Liver (tissue), 9 donors: ENCODE measurements around the gene CMTM8. TPM values are rescaled to one million over a fixed set of nuclear protein-coding genes. Genes with fewer than 3 reads are reported as not detected.

Source experiments
- DNase-seq: peaks from one replicate; pipeline ENCODE4 v3.0.0-alpha.2; 2017; ENCODE audit warnings: low spot score
- H3K27ac ChIP-seq, 2 donors: one replicate each; pipeline ENCODE4 v1.7.0; 2013; ENCODE audit warnings: inconsistent platforms in 2 of 2, low read length in 2 of 2, control low read depth in 1 of 2, low read depth in 1 of 2, mild to moderate bottlenecking in 1 of 2
- H3K27me3 ChIP-seq, 4 donors: one replicate each; pipeline versions ENCODE4 v1.6.1 to v1.7.0; 2013; ENCODE audit warnings: low read length in 3 of 4, inconsistent platforms in 1 of 4, mild to moderate bottlenecking in 1 of 4, moderate library complexity in 1 of 4; ENCODE audit not compliant: control insufficient read depth in 4 of 4, insufficient read depth in 4 of 4
- H3K36me3 ChIP-seq, 4 donors: one replicate each; pipeline versions ENCODE4 v1.6.1 to v1.7.0; 2013; ENCODE audit warnings: low read length in 3 of 4, mild to moderate bottlenecking in 3 of 4, low read depth in 1 of 4, moderate library complexity in 1 of 4; ENCODE audit not compliant: control insufficient read depth in 4 of 4, insufficient read depth in 3 of 4
- H3K4me1 ChIP-seq, 4 donors: one replicate each; pipeline versions ENCODE4 v1.6.1 to v1.7.0; 2013; ENCODE audit warnings: low read length in 3 of 4, mild to moderate bottlenecking in 3 of 4, moderate library complexity in 1 of 4; ENCODE audit not compliant: control insufficient read depth in 4 of 4, insufficient read depth in 4 of 4
- H3K4me3 ChIP-seq, 3 donors: one replicate each; pipeline versions ENCODE4 v1.6.1 to v1.7.0; 2013; ENCODE audit warnings: low read length in 3 of 3, control low read depth in 1 of 3, low read depth in 1 of 3, mild to moderate bottlenecking in 1 of 3
- H3K9ac ChIP-seq, 2 donors: one replicate each; pipeline ENCODE4 v1.7.0; 2013; ENCODE audit warnings: low read length in 2 of 2, mild to moderate bottlenecking in 2 of 2, moderate library complexity in 2 of 2, control low read depth in 1 of 2, low read depth in 1 of 2
- H3K9me3 ChIP-seq, 4 donors: one replicate each; pipeline versions ENCODE4 v1.6.1 to v1.7.0; 2013; ENCODE audit warnings: low read length in 3 of 4; ENCODE audit not compliant: control insufficient read depth in 4 of 4
- EGR1 ChIP-seq, 2 donors: IDR thresholded peaks; 2 replicates each; pipeline ENCODE4 v1.6.1; 2016 to 2018; ENCODE audit warnings: antibody characterized with exemption in 2 of 2, low read depth in 2 of 2
- FOXA1 ChIP-seq: IDR thresholded peaks from 2 replicates; pipeline ENCODE4 v1.6.1; 2016; ENCODE audit warnings: antibody characterized with exemption
- HNF4A ChIP-seq, 2 donors: conservative IDR thresholded peaks; 2 replicates each; pipeline ENCODE4 v1.6.1; 2016; ENCODE audit warnings: antibody characterized with exemption in 2 of 2, mild to moderate bottlenecking in 2 of 2
- HNF4G ChIP-seq: IDR thresholded peaks from 2 replicates; pipeline ENCODE4 v1.6.1; 2016; ENCODE audit warnings: antibody characterized with exemption
- JUND ChIP-seq, 2 donors: IDR thresholded peaks; 2 replicates each; pipeline ENCODE4 v1.6.1; 2016; ENCODE audit warnings: antibody characterized with exemption in 2 of 2
- NR2F2 ChIP-seq: IDR thresholded peaks from 2 replicates; pipeline ENCODE4 v1.6.1; 2016; ENCODE audit warnings: antibody characterized with exemption
- RAD21 ChIP-seq, 2 donors: IDR thresholded peaks; 2 replicates each; pipeline ENCODE4 v1.6.1; 2016; ENCODE audit warnings: antibody characterized with exemption in 2 of 2, mild to moderate bottlenecking in 2 of 2
- RXRA ChIP-seq, 2 donors: IDR thresholded peaks; 2 replicates each; pipeline ENCODE4 v1.6.1; 2017 to 2018; ENCODE audit warnings: antibody characterized with exemption in 2 of 2, mild to moderate bottlenecking in 1 of 2
- SP1 ChIP-seq: IDR thresholded peaks from 2 replicates; pipeline ENCODE4 v1.6.1; 2018; ENCODE audit warnings: antibody characterized with exemption, mild to moderate bottlenecking
- TAF1 ChIP-seq: conservative IDR thresholded peaks from 2 replicates; pipeline ENCODE4 v1.6.1; 2016; ENCODE audit warnings: antibody characterized with exemption, mild to moderate bottlenecking
- YY1 ChIP-seq: IDR thresholded peaks from 2 replicates; pipeline ENCODE4 v1.6.1; 2016; ENCODE audit warnings: antibody characterized with exemption, mild to moderate bottlenecking
- WGBS: extraction: QIAGEN DNeasy Blood & Tissue Kit; methylation state at CpG from one replicate; pipeline ENCODE4 v1.1.7; 2013; 5-methylcytosine and 5-hydroxymethylcytosine counted together
- polyA plus RNA-seq, 2 donors: library from polyadenylated mRNA; stranded (reverse) in 1 of 2; unstranded in 1 of 2; fragments of 200-250 nt in 1 of 2; fragments of >200 nt in 1 of 2; fragmentation: Nextera tagmentation in 1 of 2; extraction: Ambion mirVana in 1 of 2; gene quantifications; one replicate each; pipeline versions ENCODE4 v1.2.1 to v1.2.3, GENCODE V29; 2013 to 2015
- total RNA-seq, 2 donors: library from RNA; depleted of rRNA; stranded (reverse); fragments of >200 nt; gene quantifications; one replicate each; pipeline ENCODE4 v1.2.3, GENCODE V29; 2014
- TF ChIP-seq, protein P1 (sequence below): fragments of 150-350 bp; IDR thresholded peaks from 2 replicates; pipeline ENCODE4 v1.5.1; 2017; ENCODE audit warnings: improper control_type of control experiment, low read depth, low read length; ENCODE audit not compliant: missing input control
- TF ChIP-seq, protein P2 (sequence below): IDR thresholded peaks from 2 replicates; pipeline ENCODE4 v1.6.1; 2016; ENCODE audit warnings: antibody characterized with exemption
- TF ChIP-seq, protein P3 (sequence below): IDR thresholded peaks from 2 replicates; pipeline ENCODE4 v1.6.1; 2016; ENCODE audit warnings: antibody characterized with exemption
- TF ChIP-seq, protein P4 (sequence below): IDR thresholded peaks from 2 replicates; pipeline ENCODE4 v1.6.1; 2016; ENCODE audit warnings: antibody characterized with exemption, mild to moderate bottlenecking
- donor health status: healthy.
- donor health status: healthy.
- donor health status: healthy.
- donor health status: healthy.
- donor health status: healthy.

CMTM8 gene
- total and polyA plus RNA-seq, 4 donors = 4.3 to 44.6 (median 12.5) TPM

DNA sequence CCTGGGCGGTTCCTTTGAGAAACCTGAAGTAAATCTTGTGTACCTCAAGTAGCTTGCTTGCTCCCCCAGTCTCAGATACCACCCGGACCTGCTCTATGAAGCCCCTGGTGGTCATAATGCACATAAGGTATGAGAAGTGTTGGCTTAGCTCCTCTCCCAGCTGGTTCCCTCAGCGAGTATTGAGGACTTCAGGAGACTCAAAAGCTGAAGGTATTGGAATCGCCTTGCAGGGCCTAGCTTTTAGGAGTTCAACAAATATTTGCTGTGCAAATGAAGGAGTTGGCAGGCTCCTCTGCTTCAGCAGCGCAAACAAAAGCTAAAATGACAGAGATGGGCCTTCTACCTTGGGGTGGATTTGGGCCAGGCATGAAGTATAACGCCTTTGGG, 1.7 kb downstream of the CMTM8 start:
- no peaks in the 10 kb centered on the region for H3K27me3 ChIP-seq
- no peak for DNase-seq
- 27% methylated on average over 6 of the region's 6 CpGs for WGBS
- peak overlapping the region in 2 of 3 donors; percentile 7 to 93 for H3K4me3 ChIP-seq
- H3K4me1 ChIP-seq = peaks cover 8 to 62% (median 43%) of the 10 kb centered on the region in 4 donors
- no peaks in the 10 kb centered on the region for H3K36me3 ChIP-seq
- H3K27ac ChIP-seq = peak overlapping the region in 1 of 2 donors; percentile 87
- TF ChIP-seq RXRA (IDR thresholded peaks at IDR 0.05) (peak; percentile 17 to 23), RAD21 (IDR thresholded peaks at IDR 0.05) (peak; percentile 22 to 59), HNF4A (conservative IDR thresholded peaks at IDR 0.05) (peak; percentile 33 to 40), YY1 (peak; percentile 48)
- TF ChIP-seq, protein P1, sequence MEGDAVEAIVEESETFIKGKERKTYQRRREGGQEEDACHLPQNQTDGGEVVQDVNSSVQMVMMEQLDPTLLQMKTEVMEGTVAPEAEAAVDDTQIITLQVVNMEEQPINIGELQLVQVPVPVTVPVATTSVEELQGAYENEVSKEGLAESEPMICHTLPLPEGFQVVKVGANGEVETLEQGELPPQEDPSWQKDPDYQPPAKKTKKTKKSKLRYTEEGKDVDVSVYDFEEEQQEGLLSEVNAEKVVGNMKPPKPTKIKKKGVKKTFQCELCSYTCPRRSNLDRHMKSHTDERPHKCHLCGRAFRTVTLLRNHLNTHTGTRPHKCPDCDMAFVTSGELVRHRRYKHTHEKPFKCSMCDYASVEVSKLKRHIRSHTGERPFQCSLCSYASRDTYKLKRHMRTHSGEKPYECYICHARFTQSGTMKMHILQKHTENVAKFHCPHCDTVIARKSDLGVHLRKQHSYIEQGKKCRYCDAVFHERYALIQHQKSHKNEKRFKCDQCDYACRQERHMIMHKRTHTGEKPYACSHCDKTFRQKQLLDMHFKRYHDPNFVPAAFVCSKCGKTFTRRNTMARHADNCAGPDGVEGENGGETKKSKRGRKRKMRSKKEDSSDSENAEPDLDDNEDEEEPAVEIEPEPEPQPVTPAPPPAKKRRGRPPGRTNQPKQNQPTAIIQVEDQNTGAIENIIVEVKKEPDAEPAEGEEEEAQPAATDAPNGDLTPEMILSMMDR = peak; percentile 11
- TF ChIP-seq, protein P2, sequence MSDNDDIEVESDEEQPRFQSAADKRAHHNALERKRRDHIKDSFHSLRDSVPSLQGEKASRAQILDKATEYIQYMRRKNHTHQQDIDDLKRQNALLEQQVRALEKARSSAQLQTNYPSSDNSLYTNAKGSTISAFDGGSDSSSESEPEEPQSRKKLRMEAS = no peak
- H3K9me3 ChIP-seq = no peaks in the 10 kb centered on the region
- no peak overlapping the region for H3K9ac ChIP-seq

DNA sequence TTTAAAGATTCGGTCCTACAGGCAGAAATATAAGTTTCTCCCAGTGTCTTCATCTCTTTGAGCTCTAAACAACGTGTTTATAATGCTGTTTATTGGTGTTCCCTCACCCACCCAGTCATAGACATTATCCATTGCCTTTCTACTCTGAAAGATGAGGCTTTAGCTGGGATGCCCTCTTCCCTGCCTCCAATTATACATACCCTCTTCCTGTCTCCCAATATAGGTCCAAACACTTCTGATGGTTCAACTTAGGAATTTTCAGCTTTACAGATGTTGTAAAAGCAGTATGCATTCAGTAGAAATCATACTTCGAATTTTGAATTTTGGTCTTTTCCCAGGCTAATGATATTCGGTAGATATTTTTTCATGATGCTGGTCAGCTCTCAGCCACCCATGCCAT, 2.6 kb downstream of the CMTM8 start:
- H3K36me3 ChIP-seq = no peaks in the 10 kb centered on the region
- H3K9ac ChIP-seq = no peak overlapping the region
- H3K27ac ChIP-seq = peak overlapping the region in 1 of 2 donors; percentile 14
- DNase-seq = no peak
- no peaks in the 10 kb centered on the region for H3K27me3 ChIP-seq
- no peak overlapping the region for H3K4me3 ChIP-seq
- H3K9me3 ChIP-seq = no peaks in the 10 kb centered on the region
- TF ChIP-seq YY1 (no peak), FOXA1 (no peak), HNF4A (conservative IDR thresholded peaks at IDR 0.05) (no peak)
- peaks cover 10 to 60% (median 38%) of the 10 kb centered on the region in 4 donors for H3K4me1 ChIP-seq
- 92% methylated on average over 4 of the region's 4 CpGs for WGBS

DNA sequence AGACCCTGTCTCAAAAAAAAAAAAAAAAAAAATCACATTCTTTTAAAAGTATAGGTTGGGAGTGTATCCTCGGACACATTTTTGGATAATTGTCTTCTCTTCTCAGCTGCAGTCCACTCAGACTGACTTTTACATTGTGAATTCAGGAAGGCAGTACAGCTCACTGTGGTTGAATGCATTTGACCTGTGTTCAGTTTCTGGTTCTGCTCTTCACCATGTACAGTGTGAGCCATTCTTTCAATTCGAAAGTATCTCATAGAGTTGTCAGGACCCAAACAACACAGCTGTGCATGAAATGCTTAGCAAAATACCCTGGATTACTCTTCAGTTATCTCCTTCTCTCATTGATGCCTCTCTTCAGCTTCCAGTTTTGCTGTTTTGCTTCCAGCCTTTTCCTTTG, 5.0 kb downstream of the CMTM8 start:
- no peak for DNase-seq
- WGBS = 96% methylated on average over 2 of the region's 2 CpGs
- no peaks in the 10 kb centered on the region for H3K27me3 ChIP-seq
- peaks cover 12 to 43% (median 31%) of the 10 kb centered on the region in 4 donors for H3K4me1 ChIP-seq
- H3K27ac ChIP-seq = no peak overlapping the region
- H3K4me3 ChIP-seq = no peak overlapping the region
- TF ChIP-seq SP1 = no peak
- no peak for TF ChIP-seq TAF1
- TF ChIP-seq, protein P2 = no peak
- H3K9ac ChIP-seq = no peak overlapping the region
- no peaks in the 10 kb centered on the region for H3K36me3 ChIP-seq
- H3K9me3 ChIP-seq = no peaks in the 10 kb centered on the region

DNA sequence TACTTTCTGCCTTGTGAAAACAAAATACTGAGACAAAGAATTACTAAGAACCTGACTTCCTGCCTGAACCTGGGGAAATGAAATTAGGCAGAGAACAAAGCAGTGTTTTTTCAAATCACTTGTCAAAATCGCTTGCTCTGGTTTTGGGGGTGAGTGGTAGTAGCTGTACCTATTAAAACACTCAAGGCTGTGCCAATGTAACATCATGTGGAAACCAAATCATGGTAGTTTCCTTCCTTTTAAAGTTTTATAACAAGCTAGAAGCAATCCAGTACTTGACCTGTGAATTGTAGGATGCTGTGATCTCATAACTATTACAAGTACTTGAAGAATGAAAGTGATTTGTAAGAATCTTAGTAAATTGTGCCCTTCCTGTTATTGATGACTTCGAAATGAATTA, 6.7 kb downstream of the CMTM8 start:
- Histone ChIP-seq H3K36me3 (no peaks in the 10 kb centered on the region), H3K4me1 (peaks cover 12 to 34% (median 24%) of the 10 kb centered on the region in 4 donors), H3K9me3 (no peaks in the 10 kb centered on the region), H3K27me3 (no peaks in the 10 kb centered on the region), H3K9ac (no peak overlapping the region), H3K27ac (no peak overlapping the region), H3K4me3 (no peak overlapping the region)
- no peak for DNase-seq
- WGBS = 69% methylated on average over 2 of the region's 2 CpGs
- TF ChIP-seq RAD21 (IDR thresholded peaks at IDR 0.05) = no peak
- TF ChIP-seq TAF1 = no peak
- TF ChIP-seq, protein P3, sequence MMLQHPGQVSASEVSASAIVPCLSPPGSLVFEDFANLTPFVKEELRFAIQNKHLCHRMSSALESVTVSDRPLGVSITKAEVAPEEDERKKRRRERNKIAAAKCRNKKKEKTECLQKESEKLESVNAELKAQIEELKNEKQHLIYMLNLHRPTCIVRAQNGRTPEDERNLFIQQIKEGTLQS = no peak
- TF ChIP-seq, protein P1 = no peak
- TF ChIP-seq HNF4G = no peak
- TF ChIP-seq JUND (IDR thresholded peaks at IDR 0.05) = no peak
- TF ChIP-seq NR2F2 = no peak
- TF ChIP-seq FOXA1 = no peak
- TF ChIP-seq, protein P4, sequence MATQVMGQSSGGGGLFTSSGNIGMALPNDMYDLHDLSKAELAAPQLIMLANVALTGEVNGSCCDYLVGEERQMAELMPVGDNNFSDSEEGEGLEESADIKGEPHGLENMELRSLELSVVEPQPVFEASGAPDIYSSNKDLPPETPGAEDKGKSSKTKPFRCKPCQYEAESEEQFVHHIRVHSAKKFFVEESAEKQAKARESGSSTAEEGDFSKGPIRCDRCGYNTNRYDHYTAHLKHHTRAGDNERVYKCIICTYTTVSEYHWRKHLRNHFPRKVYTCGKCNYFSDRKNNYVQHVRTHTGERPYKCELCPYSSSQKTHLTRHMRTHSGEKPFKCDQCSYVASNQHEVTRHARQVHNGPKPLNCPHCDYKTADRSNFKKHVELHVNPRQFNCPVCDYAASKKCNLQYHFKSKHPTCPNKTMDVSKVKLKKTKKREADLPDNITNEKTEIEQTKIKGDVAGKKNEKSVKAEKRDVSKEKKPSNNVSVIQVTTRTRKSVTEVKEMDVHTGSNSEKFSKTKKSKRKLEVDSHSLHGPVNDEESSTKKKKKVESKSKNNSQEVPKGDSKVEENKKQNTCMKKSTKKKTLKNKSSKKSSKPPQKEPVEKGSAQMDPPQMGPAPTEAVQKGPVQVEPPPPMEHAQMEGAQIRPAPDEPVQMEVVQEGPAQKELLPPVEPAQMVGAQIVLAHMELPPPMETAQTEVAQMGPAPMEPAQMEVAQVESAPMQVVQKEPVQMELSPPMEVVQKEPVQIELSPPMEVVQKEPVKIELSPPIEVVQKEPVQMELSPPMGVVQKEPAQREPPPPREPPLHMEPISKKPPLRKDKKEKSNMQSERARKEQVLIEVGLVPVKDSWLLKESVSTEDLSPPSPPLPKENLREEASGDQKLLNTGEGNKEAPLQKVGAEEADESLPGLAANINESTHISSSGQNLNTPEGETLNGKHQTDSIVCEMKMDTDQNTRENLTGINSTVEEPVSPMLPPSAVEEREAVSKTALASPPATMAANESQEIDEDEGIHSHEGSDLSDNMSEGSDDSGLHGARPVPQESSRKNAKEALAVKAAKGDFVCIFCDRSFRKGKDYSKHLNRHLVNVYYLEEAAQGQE = no peak
- no peak for TF ChIP-seq YY1
- TF ChIP-seq EGR1 (IDR thresholded peaks at IDR 0.05; ENCODE audit: low read depth in 2 of 2) = no peak
- no peak for TF ChIP-seq HNF4A (conservative IDR thresholded peaks at IDR 0.05)
